ENCODE measurements around the gene CARD19.

GRCh38 chr9:93126151-93126781 is 30.2 kb downstream of the CARD19 start:
- TF ChIP-seq CTCF (IDR thresholded peaks at IDR 0.05; ENCODE audit: low read length) (no peak), EZH2 (optimal IDR thresholded peaks at IDR 0.05; ENCODE audit: low read depth, low read length) (no peak)

All from MM.1S (cell line).